ENCODE measurements around the gene TRHDE.

Gene TRHDE

GRCh38 chr12:72716221-72716620 is 444.1 kb downstream of the TRHDE start:
- TF ChIP-seq POLR2AphosphoS5 (IDR thresholded peaks at IDR 0.05; ENCODE audit: low read depth), result no peak
- Histone ChIP-seq H3K4me3 (replicated peaks; ENCODE audit: insufficient read depth, low read length) (no peak overlapping the region), H3K27ac (replicated peaks) (no peak overlapping the region), H3K27me3 (ENCODE audit: insufficient read depth, poor library complexity, severe bottlenecking) (no peaks in the 10 kb centered on the region)
- no peak for DNase-seq (ENCODE audit: low read depth in 1 of 2, low spot score in 1 of 2)

DNA sequence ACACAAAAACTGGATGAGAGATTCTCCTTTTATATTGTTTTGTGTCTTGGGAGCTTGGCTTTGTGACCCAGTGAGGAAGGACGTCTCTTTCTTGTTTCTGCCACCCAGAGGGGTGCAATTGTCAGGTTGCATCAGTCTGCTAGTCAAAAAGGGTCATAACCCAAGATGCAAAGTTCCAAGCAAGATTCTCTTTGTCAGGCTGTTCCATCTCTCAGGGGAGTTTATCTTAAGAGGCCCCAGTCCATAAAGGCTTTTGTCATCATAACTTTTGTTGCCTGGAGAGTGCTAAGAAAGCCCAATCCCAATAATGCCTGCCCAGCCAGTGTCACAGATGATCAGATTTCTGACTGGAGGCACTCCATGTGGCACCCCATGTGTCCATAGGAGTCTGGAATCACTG is 444.9 kb downstream of the TRHDE start:
- Histone ChIP-seq H3K4me3 (replicated peaks; ENCODE audit: insufficient read depth, low read length) (no peak overlapping the region), H3K27me3 (ENCODE audit: insufficient read depth, poor library complexity, severe bottlenecking) (no peaks in the 10 kb centered on the region), H3K27ac (replicated peaks) (no peak overlapping the region)
- DNase-seq (ENCODE audit: low read depth in 1 of 2, low spot score in 1 of 2), result no peak
- TF ChIP-seq REST (IDR thresholded peaks at IDR 0.05; ENCODE audit: insufficient replicate concordance, low read depth) (no peak), GABPA (IDR thresholded peaks at IDR 0.05; ENCODE audit: low read depth) (no peak), SPI1 (IDR thresholded peaks at IDR 0.05; ENCODE audit: borderline replicate concordance, low read depth) (no peak), POLR2AphosphoS5 (IDR thresholded peaks at IDR 0.05; ENCODE audit: low read depth) (no peak)
- TF ChIP-seq, protein P1, sequence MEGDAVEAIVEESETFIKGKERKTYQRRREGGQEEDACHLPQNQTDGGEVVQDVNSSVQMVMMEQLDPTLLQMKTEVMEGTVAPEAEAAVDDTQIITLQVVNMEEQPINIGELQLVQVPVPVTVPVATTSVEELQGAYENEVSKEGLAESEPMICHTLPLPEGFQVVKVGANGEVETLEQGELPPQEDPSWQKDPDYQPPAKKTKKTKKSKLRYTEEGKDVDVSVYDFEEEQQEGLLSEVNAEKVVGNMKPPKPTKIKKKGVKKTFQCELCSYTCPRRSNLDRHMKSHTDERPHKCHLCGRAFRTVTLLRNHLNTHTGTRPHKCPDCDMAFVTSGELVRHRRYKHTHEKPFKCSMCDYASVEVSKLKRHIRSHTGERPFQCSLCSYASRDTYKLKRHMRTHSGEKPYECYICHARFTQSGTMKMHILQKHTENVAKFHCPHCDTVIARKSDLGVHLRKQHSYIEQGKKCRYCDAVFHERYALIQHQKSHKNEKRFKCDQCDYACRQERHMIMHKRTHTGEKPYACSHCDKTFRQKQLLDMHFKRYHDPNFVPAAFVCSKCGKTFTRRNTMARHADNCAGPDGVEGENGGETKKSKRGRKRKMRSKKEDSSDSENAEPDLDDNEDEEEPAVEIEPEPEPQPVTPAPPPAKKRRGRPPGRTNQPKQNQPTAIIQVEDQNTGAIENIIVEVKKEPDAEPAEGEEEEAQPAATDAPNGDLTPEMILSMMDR (IDR thresholded peaks at IDR 0.05; ENCODE audit: insufficient read depth, low read length), result no peak

Data from HL-60 (cell line).